Common myeloid progenitor, CD34-positive (primary cell): ENCODE data around the gene CRACDL.

Experiments
- CTCF ChIA-PET: fragments of 350-600 bp; sonication (Branson Sonifier 250); formaldehyde crosslinking; loops from one replicate; lab custom pipeline; 2021; ENCODE audit warnings: antibody characterized with exemption; lab: Charles Lee
- POLR2A ChIA-PET: fragments of 350-600 bp; sonication (Branson Sonifier 250); formaldehyde crosslinking; loops from one replicate; lab custom pipeline; 2021; ENCODE audit warnings: antibody characterized with exemption; lab: Charles Lee
- DNase-seq, 3 donors: peaks; one replicate each; pipeline versions ENCODE4 v3.0.0 to v3.0.0-alpha.2; 2013
- H3K27ac ChIP-seq, 2 experiments: 1 replicate in 1 of 2; 2 replicates in 1 of 2; pipeline ENCODE4 v1.7.0; 2013; ENCODE audit warnings: inconsistent platforms in 2 of 2, low read length in 2 of 2, mild to moderate bottlenecking in 2 of 2, low read depth in 1 of 2, moderate library complexity in 1 of 2; ENCODE audit not compliant: severe bottlenecking in 2 of 2, insufficient read depth in 1 of 2, poor library complexity in 1 of 2
- H3K27me3 ChIP-seq, 5 experiments: replicated peaks in 2 of 5; 1 replicate in 3 of 5; 2 replicates in 2 of 5; pipeline versions ENCODE4 v1.6.1 to v1.7.0; 2013; ENCODE audit warnings: low read length in 4 of 5, mild to moderate bottlenecking in 2 of 5, moderate library complexity in 2 of 5, inconsistent platforms in 1 of 5; ENCODE audit not compliant: insufficient read depth in 5 of 5, control insufficient read depth in 4 of 5
- H3K36me3 ChIP-seq, 4 experiments: 1 replicate in 2 of 4; 2 replicates in 2 of 4; pipeline versions ENCODE4 v1.6.1 to v1.7.0; 2013; ENCODE audit warnings: low read length in 3 of 4, control low read depth in 1 of 4, mild to moderate bottlenecking in 1 of 4; ENCODE audit not compliant: control insufficient read depth in 4 of 4, insufficient read depth in 4 of 4
- H3K4me1 ChIP-seq, 4 experiments: 1 replicate in 3 of 4; 2 replicates in 1 of 4; pipeline versions ENCODE4 v1.6.1 to v1.7.1; 2013; ENCODE audit warnings: low read length in 3 of 4, mild to moderate bottlenecking in 3 of 4, control low read depth in 1 of 4, inconsistent platforms in 1 of 4, moderate library complexity in 1 of 4; ENCODE audit not compliant: control insufficient read depth in 4 of 4, insufficient read depth in 4 of 4; ENCODE audit errors: control extremely low read depth in 1 of 4
- H3K4me3 ChIP-seq, 7 experiments: 1 replicate in 4 of 7; 2 replicates in 3 of 7; pipeline versions ENCODE4 v1.5.1 to v1.7.0; 2013; ENCODE audit warnings: mild to moderate bottlenecking in 7 of 7, low read length in 6 of 7, moderate library complexity in 6 of 7, inconsistent platforms in 2 of 7, low read depth in 2 of 7, control low read depth in 1 of 7; ENCODE audit not compliant: insufficient read depth in 4 of 7, control insufficient read depth in 1 of 7; ENCODE audit errors: extremely low read depth in 1 of 7
- H3K9me3 ChIP-seq, 5 experiments: 1 replicate in 4 of 5; 2 replicates in 1 of 5; pipeline versions ENCODE4 v1.6.1 to v1.7.1; 2013; ENCODE audit warnings: low read length in 4 of 5, mild to moderate bottlenecking in 2 of 5, inconsistent platforms in 1 of 5, low read depth in 1 of 5, moderate library complexity in 1 of 5; ENCODE audit not compliant: control insufficient read depth in 4 of 5, insufficient read depth in 2 of 5; ENCODE audit errors: control extremely low read depth in 1 of 5
- WGBS: methylation state at CpG from one replicate; pipeline ENCODE4 v1.1.5; 2013; ENCODE audit not compliant: insufficient coverage; 5-methylcytosine and 5-hydroxymethylcytosine counted together

CRACDL gene

GRCh38 chr2:98907385-98907784, 28.6 kb downstream of the CRACDL start:
- Histone ChIP-seq H3K4me1 (peaks cover 8 to 21% (median 19%) of the 10 kb centered on the region in 4 experiments), H3K4me3 (no peak overlapping the region), H3K27me3 (no peaks in the 10 kb centered on the region), H3K36me3 (no peaks in the 10 kb centered on the region), H3K9me3 (no peaks in the 10 kb centered on the region), H3K27ac (no peak overlapping the region)
- DNase-seq = no peak
- WGBS = 95% methylated on average over 4 of the region's 4 CpGs
- CTCF ChIA-PET = no interaction called here
- POLR2A ChIA-PET = no interaction called here

- Histone ChIP-seq H3K9me3 (no peaks in the 10 kb centered on the region), H3K4me3 (no peak overlapping the region), H3K4me1 (peaks cover 4 to 10% (median 7%) of the 10 kb centered on the region in 4 experiments), H3K27me3 (no peaks in the 10 kb centered on the region), H3K27ac (no peak overlapping the region), H3K36me3 (no peaks in the 10 kb centered on the region)
- ChIA-PET POLR2A (no interaction called here), CTCF (no interaction called here)
- no peak for DNase-seq
- 96% methylated on average over 11 of the region's 13 CpGs for WGBS
Measured at GRCh38 chr2:98903767-98904485, 32.1 kb downstream of the CRACDL start.

DNA sequence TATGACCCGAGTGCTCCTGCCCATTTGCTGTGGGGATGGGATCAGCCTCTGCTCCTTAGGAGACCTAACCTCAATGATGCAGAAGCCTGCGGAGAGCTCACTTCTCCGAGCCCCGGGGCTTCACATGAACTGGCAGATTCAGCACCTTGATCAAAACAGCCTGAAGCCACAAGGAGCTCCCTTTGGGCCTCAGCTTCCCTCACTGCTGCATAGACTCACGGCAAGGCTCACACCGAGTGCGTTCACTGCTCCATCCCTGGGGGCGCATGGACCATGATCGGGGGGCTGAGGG, 33.0 kb downstream of the CRACDL start:
- no peaks in the 10 kb centered on the region for H3K27me3 ChIP-seq
- H3K27ac ChIP-seq = no peak overlapping the region
- CTCF ChIA-PET = no interaction called here
- H3K36me3 ChIP-seq = no peaks in the 10 kb centered on the region
- no peak overlapping the region for H3K4me3 ChIP-seq
- POLR2A ChIA-PET = no interaction called here
- no peak for DNase-seq
- peaks cover 0 to under 1% (median 0%) of the 10 kb centered on the region in 4 experiments for H3K4me1 ChIP-seq
- no peaks in the 10 kb centered on the region for H3K9me3 ChIP-seq
- WGBS = 98% methylated on average over 9 of the region's 9 CpGs

- POLR2A ChIA-PET = no interaction called here
- Histone ChIP-seq H3K36me3 (no peaks in the 10 kb centered on the region), H3K4me3 (no peak overlapping the region), H3K9me3 (no peaks in the 10 kb centered on the region), H3K27me3 (no peaks in the 10 kb centered on the region), H3K4me1 (no peaks in the 10 kb centered on the region), H3K27ac (no peak overlapping the region)
- 96% methylated on average over 22 of the region's 25 CpGs for WGBS
- CTCF ChIA-PET = no interaction called here
- no peak for DNase-seq
Measured at GRCh38 chr2:98902209-98903063, 33.6 kb downstream of the CRACDL start.

GRCh38 chr2:98901702-98902101, 34.3 kb downstream of the CRACDL start:
- ChIA-PET POLR2A (no interaction called here), CTCF (no interaction called here)
- DNase-seq = no peak
- 99% methylated on average over 11 of the region's 11 CpGs for WGBS
- no peaks in the 10 kb centered on the region for H3K4me1 ChIP-seq
- H3K9me3 ChIP-seq = no peaks in the 10 kb centered on the region
- no peak overlapping the region for H3K27ac ChIP-seq
- H3K27me3 ChIP-seq = no peaks in the 10 kb centered on the region
- H3K36me3 ChIP-seq = no peaks in the 10 kb centered on the region
- no peak overlapping the region for H3K4me3 ChIP-seq

DNA sequence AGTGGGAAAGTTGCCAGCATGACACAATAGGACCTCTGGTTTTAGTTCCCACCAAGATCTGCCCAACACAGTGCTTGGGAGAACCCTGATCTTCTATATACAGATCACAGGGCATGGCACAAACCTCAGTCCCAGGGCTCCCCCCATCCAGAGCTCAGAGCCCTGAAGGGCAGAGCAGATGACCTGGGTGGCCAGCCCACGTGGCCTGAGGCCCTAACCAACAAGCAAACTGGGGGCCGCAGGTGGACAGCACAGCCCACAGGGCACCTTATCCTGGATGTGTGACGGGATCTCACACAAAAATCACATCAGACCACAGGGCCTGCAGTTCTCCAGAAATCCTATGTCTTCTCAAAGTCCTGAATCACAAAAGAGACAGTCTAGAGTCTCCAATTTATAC, 34.7 kb downstream of the CRACDL start:
- Histone ChIP-seq H3K4me1 (no peaks in the 10 kb centered on the region), H3K9me3 (no peaks in the 10 kb centered on the region), H3K36me3 (no peaks in the 10 kb centered on the region), H3K27ac (no peak overlapping the region), H3K4me3 (no peak overlapping the region), H3K27me3 (no peaks in the 10 kb centered on the region)
- POLR2A ChIA-PET = no interaction called here
- DNase-seq = no peak
- CTCF ChIA-PET = no interaction called here
- no CpG with 5 or more reads among the region's 3 CpGs for WGBS

- Histone ChIP-seq H3K27ac (no peak overlapping the region), H3K4me3 (no peak overlapping the region), H3K36me3 (no peaks in the 10 kb centered on the region), H3K27me3 (no peaks in the 10 kb centered on the region), H3K4me1 (no peaks in the 10 kb centered on the region), H3K9me3 (no peaks in the 10 kb centered on the region)
- WGBS = 88% methylated on average over 6 of the region's 8 CpGs
- ChIA-PET POLR2A (no interaction called here), CTCF (no interaction called here)
- DNase-seq = no peak
Measured at GRCh38 chr2:98900721-98901120, 35.3 kb downstream of the CRACDL start.
